Large intestine (tissue), 3 donors: Measurements from ENCODE around the gene CPSF3. TPM values are rescaled to one million over a fixed set of nuclear protein-coding genes. Genes with fewer than 3 reads are reported as not detected.

ENCODE experiments used
- DNase-seq, 2 donors: peaks; one replicate each; pipeline versions ENCODE4 v3.0.0 to v3.0.0-alpha.2; 2013
- H3K27ac ChIP-seq: one replicate; pipeline ENCODE4 v1.5.1; 2013; ENCODE audit warnings: low read length
- H3K27me3 ChIP-seq: 2 replicates; pipeline ENCODE4 v1.6.1; 2013; ENCODE audit warnings: low read length; ENCODE audit not compliant: control insufficient read depth, insufficient read depth
- H3K36me3 ChIP-seq: 2 replicates; pipeline ENCODE4 v1.6.1; 2013; ENCODE audit warnings: low read length; ENCODE audit not compliant: control insufficient read depth, insufficient read depth
- H3K4me1 ChIP-seq: one replicate; pipeline ENCODE4 v1.6.1; 2013; ENCODE audit warnings: low read length; ENCODE audit not compliant: control insufficient read depth, insufficient read depth
- H3K4me3 ChIP-seq: one replicate; pipeline ENCODE4 v1.5.1; 2013; ENCODE audit warnings: low read length
- H3K9me3 ChIP-seq: one replicate; pipeline ENCODE4 v1.6.1; 2013; ENCODE audit warnings: mild to moderate bottlenecking, low read depth, low read length, moderate library complexity; ENCODE audit not compliant: control insufficient read depth
- WGBS: methylation state at CpG from one replicate; pipeline ENCODE4 v1.1.5; 2013; ENCODE audit warnings: low lambda C conversion rate; ENCODE audit not compliant: insufficient coverage; 5-methylcytosine and 5-hydroxymethylcytosine counted together
- polyA plus RNA-seq: library from polyadenylated mRNA; unstranded; fragments of 120-200 nt; gene quantifications from one replicate; pipeline ENCODE4 v1.2.1, GENCODE V29; 2013

The CPSF3 gene
- polyA plus RNA-seq, 1 donor = 32.2 TPM

DNA sequence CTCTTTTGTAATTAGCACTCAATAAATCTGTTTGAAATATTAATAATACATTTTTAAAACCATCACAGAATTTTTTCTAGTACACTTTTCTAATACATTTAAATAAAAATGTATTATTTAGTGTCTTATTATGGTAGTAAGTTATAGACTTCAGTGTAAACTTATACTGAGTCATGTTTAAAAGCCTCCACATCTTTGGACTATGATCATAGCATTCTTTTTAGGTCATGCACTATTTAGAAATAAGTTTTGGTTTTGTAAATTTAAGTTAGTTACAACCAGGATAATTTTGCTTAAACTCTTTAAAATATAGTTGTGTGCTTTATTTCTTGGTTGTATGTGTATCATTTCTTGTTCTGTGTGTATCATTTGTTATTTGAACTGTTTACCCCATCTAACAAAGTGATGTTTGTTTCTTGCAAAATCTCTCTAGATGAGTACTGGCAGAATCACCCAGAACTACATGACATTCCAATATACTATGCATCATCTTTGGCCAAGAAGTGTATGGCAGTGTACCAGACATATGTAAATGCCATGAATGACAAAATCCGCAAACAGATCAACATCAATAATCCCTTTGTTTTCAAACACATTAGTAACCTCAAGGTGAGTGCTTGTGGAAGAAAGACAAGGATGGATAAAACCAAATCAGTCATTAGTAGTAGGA is 16.7 kb downstream of the CPSF3 start:
- WGBS = 86% methylated on average over 1 of the region's 1 CpG
- Histone ChIP-seq H3K4me3 (no peak overlapping the region), H3K4me1 (no peaks in the 10 kb centered on the region), H3K27ac (no peak overlapping the region), H3K27me3 (no peaks in the 10 kb centered on the region), H3K36me3 (peaks cover 54% of the 10 kb centered on the region), H3K9me3 (no peaks in the 10 kb centered on the region)
- DNase-seq = no peak

DNA sequence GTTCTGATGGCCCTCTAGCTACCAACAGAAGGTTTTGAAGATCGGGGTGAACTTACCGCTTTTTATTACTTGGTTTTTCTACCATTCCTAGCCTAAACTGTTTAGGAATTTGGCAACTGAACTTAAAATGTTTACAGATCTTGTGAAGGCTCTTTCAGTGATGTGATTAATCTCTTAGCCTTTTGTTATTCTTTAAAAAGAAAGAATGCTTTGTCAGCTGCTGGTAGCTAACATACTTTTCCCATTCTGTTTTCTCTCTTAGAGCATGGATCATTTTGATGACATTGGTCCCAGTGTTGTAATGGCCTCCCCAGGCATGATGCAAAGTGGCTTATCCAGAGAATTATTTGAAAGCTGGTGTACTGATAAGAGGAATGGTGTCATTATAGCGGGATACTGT is 18.1 kb downstream of the CPSF3 start:
- DNase-seq = no peak
- no peak overlapping the region for H3K27ac ChIP-seq
- no peaks in the 10 kb centered on the region for H3K4me1 ChIP-seq
- H3K9me3 ChIP-seq = no peaks in the 10 kb centered on the region
- WGBS = 50% methylated on average over 1 of the region's 3 CpGs
- H3K36me3 ChIP-seq = peaks cover 58% of the 10 kb centered on the region
- no peak overlapping the region for H3K4me3 ChIP-seq
- H3K27me3 ChIP-seq = no peaks in the 10 kb centered on the region

DNA sequence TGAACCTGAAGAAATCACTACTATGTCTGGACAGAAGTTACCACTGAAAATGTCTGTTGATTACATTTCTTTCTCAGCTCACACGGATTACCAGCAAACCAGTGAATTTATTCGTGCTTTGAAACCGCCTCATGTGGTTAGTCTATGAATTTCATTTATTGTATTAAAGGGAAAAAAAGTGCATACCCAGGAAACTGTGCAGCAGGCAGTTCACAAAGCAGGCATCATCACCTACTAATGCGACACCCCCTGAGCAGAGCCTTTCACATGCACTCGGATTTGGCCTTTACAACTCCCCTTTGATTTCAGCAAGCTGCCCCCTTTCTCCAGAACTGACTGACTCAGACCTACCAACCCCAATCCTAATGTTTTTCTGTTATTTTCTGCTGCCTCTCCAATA is 20.1 kb downstream of the CPSF3 start:
- no peak for DNase-seq
- no peaks in the 10 kb centered on the region for H3K9me3 ChIP-seq
- no peaks in the 10 kb centered on the region for H3K4me1 ChIP-seq
- WGBS = no CpG with 5 or more reads among the region's 5 CpGs
- H3K4me3 ChIP-seq = no peak overlapping the region
- no peak overlapping the region for H3K27ac ChIP-seq
- peaks cover 55% of the 10 kb centered on the region for H3K36me3 ChIP-seq
- no peaks in the 10 kb centered on the region for H3K27me3 ChIP-seq

DNA sequence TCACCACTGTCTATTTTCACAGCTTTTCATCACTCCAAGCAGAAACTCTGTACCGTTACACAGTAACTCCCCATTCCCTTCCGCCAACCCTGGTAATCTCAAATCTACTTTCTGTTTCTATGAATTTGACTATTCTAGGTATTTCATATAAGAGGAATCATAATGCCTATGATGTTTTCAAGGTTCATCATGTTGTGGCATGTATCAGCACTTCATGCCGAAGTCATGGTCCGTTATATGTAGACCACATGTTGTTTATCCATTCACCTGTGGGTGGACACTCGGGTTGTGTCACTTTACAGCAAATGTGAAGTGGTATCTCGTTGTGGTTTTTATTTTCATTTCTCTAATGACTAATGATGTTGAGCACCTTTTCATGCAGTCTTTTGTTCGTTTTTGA is 21.6 kb downstream of the CPSF3 start:
- Histone ChIP-seq H3K27me3 (no peaks in the 10 kb centered on the region), H3K4me1 (no peaks in the 10 kb centered on the region), H3K4me3 (no peak overlapping the region), H3K36me3 (peaks cover 64% of the 10 kb centered on the region), H3K27ac (no peak overlapping the region), H3K9me3 (no peaks in the 10 kb centered on the region)
- 100% methylated on average over 2 of the region's 7 CpGs for WGBS
- no peak for DNase-seq

DNA sequence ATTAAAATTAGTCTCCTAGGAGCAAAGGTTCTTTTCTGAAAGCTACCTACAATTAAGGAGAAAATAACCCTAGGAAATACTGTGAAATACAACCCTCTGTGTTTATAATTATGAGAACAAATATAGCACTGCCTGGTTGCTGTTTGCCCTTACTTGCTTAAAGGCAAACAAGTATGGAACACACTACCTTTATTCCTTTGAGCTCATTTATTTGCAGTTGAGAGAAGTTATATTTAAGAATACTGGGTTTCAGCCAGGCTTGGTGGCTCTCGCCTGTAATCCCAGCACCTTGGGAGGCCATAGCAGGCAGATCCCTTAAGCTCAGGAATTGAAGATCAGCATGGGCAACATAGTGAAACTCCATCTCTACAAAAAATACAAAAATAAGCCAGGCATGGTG is 27.8 kb downstream of the CPSF3 start:
- Histone ChIP-seq H3K27ac (no peak overlapping the region), H3K36me3 (peaks cover 57% of the 10 kb centered on the region), H3K4me3 (no peak overlapping the region), H3K27me3 (no peaks in the 10 kb centered on the region), H3K9me3 (no peaks in the 10 kb centered on the region), H3K4me1 (no peaks in the 10 kb centered on the region)
- DNase-seq = no peak
- WGBS = no CpG with 5 or more reads among the region's 1 CpG

GRCh38 chr2:9460441-9461017 is 37.1 kb downstream of the CPSF3 start:
- no CpG with 5 or more reads among the region's 3 CpGs for WGBS

GRCh38 chr2:9461079-9461478 is 37.6 kb downstream of the CPSF3 start:
- WGBS = no CpG with 5 or more reads among the region's 3 CpGs
- peaks cover 1% of the 10 kb centered on the region for H3K9me3 ChIP-seq
- H3K4me1 ChIP-seq = no peaks in the 10 kb centered on the region
- DNase-seq = no peak
- no peaks in the 10 kb centered on the region for H3K27me3 ChIP-seq
- no peak overlapping the region for H3K4me3 ChIP-seq
- H3K36me3 ChIP-seq = peaks cover 50% of the 10 kb centered on the region
- H3K27ac ChIP-seq = no peak overlapping the region

More at GRCh38 chr2:9460441-9461017, 37.1 kb downstream of the CPSF3 start:
- no peak for DNase-seq
- Histone ChIP-seq H3K4me1 (no peaks in the 10 kb centered on the region), H3K27me3 (no peaks in the 10 kb centered on the region), H3K4me3 (no peak overlapping the region), H3K9me3 (no peaks in the 10 kb centered on the region), H3K27ac (no peak overlapping the region), H3K36me3 (peaks cover 50% of the 10 kb centered on the region)

DNA sequence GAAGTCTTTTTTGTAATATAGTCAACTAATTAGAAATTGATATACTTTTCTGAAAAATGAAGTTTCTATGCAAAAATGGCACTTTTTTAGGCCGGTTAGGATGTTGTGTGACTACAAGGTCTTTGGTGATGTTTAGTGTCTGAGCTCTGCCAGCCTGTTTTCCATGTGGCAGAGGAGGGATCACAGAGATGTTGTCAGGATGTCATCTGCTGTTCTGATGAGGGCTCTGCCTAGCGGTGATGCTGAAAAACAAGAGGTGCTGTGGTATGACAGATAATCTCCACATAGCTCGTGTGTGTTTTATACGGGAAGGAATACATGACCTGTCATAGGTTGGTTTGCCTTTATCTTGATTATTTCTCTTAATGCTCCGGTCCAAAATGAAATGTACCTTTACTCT is 38.9 kb downstream of the CPSF3 start:
- H3K4me1 ChIP-seq = no peaks in the 10 kb centered on the region
- H3K4me3 ChIP-seq = no peak overlapping the region
- peaks cover 3% of the 10 kb centered on the region for H3K9me3 ChIP-seq
- no peak for DNase-seq
- H3K36me3 ChIP-seq = peaks cover 51% of the 10 kb centered on the region
- no peak overlapping the region for H3K27ac ChIP-seq
- no peaks in the 10 kb centered on the region for H3K27me3 ChIP-seq
- 100% methylated on average over 1 of the region's 5 CpGs for WGBS

DNA sequence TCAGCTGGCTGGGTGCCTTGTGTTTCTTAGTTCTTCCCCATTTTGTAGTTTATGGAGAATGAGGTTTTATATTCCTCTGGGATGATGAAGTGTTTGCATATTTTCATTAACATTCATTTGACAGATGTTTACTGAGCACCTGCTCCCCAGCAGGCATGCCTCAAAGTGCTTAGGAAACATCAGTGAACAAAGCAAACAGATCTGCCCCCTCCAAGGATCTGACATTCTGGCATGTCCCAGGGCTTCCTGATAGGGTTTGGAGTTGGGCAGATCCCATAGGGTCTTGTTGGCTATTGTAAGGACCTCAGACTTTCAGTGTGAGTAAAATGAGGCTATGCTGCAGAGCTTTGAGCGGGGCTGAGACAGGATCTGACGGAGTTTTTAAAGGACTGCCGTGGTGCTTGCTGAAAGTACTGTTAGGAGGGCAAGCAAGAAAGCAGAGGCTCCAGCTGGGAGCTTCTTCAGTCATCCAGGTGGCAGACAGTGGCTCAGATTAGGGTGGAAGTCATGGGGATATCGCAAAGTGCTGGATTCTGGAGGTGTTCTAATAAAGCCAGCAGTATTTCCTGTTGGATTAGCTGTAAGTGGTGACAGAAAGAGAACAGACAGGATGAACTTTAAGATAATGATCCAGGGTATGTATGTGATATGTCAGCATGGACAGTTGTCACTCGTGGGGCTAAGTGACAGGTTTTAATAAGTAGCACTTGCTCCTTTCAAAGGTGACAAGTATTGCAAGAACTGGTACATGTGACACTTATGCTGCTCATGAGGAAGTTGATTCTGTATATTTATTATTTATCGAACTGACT is 39.6 kb downstream of the CPSF3 start:
- Histone ChIP-seq H3K4me3 (no peak overlapping the region), H3K4me1 (no peaks in the 10 kb centered on the region), H3K9me3 (peaks cover 3% of the 10 kb centered on the region), H3K27ac (no peak overlapping the region), H3K27me3 (no peaks in the 10 kb centered on the region), H3K36me3 (peaks cover 54% of the 10 kb centered on the region)
- WGBS = no CpG with 5 or more reads among the region's 6 CpGs
- DNase-seq = no peak

GRCh38 chr2:9463698-9464034 is 40.2 kb downstream of the CPSF3 start:
- Histone ChIP-seq H3K4me1 (no peaks in the 10 kb centered on the region), H3K9me3 (peaks cover 3% of the 10 kb centered on the region), H3K27ac (no peak overlapping the region), H3K27me3 (no peaks in the 10 kb centered on the region), H3K36me3 (peaks cover 57% of the 10 kb centered on the region), H3K4me3 (no peak overlapping the region)
- WGBS = 96% methylated on average over 5 of the region's 7 CpGs
- DNase-seq = no peak
